GM12878 (cell line): ENCODE measurements around the gene HEATR1. TPM values are rescaled to one million over a fixed set of nuclear protein-coding genes. Genes with fewer than 3 reads are reported as not detected.

Source experiments
- IRF4 ChIP-seq: IDR thresholded peaks from 2 replicates; pipeline ENCODE4 v1.6.1; 2011; ENCODE audit warnings: low read depth, low read length
- POU2F2 ChIP-seq: IDR thresholded peaks from 3 replicates; pipeline ENCODE4 v1.6.1; 2011; ENCODE audit warnings: low read depth, mild to moderate bottlenecking, low read length, borderline replicate concordance
- TBL1XR1 ChIP-seq: IDR thresholded peaks from 2 replicates; pipeline ENCODE4 v1.6.1; 2012; ENCODE audit warnings: low read depth, low read length, improper control_type of control experiment
- WRNIP1 ChIP-seq: IDR thresholded peaks from 2 replicates; pipeline ENCODE4 v1.6.1; 2011; ENCODE audit warnings: low read depth, low read length, improper control_type of control experiment, borderline replicate concordance
- YY1 ChIP-seq: IDR thresholded peaks from 2 replicates; pipeline ENCODE4 v1.6.1; 2011; ENCODE audit warnings: low read depth, mild to moderate bottlenecking, low read length
- ZNF592 ChIP-seq: fragments of 450-650 bp; IDR thresholded peaks from 2 replicates; pipeline ENCODE4 v1.6.1; 2017; ENCODE audit warnings: mild to moderate bottlenecking, moderate library complexity
- ZNF622 ChIP-seq: fragments of 450-650 bp; IDR thresholded peaks from 2 replicates; pipeline ENCODE4 v1.6.1; 2017; ENCODE audit warnings: mild to moderate bottlenecking, inconsistent platforms
- polyA plus RNA-seq, 11 experiments: library from polyadenylated mRNA; depleted of rRNA in 4 of 11; unstranded in 6 of 11; stranded (reverse) in 5 of 11; fragments of >200 nt; fragmentation: Nextera tagmentation in 4 of 11; fragmentation: Illumina TruSeq in 1 of 11; extraction: Ambion mirVana in 4 of 11; extraction: Trizol in 1 of 11; gene quantifications; 1 replicate in 1 of 11; 2 replicates in 10 of 11; pipeline versions ENCODE4 v1.2.1 to v1.2.3, GENCODE V29; 2011 to 2016; ENCODE audit warnings: inconsistent platforms in 2 of 11, missing spikeins in 2 of 11, low read depth in 1 of 11
- total RNA-seq, 4 experiments: library from RNA; depleted of rRNA in 3 of 4; stranded (reverse); fragments of >200 nt in 3 of 4; fragmentation: Illumina TruSeq in 1 of 4; extraction: Trizol in 1 of 4; gene quantifications; 2 replicates each; pipeline versions ENCODE4 v1.2.1 to v1.2.3, GENCODE V29; 2013 to 2021

HEATR1 gene
- total and polyA plus RNA-seq, 10 of the 15 experiments (the other 5 are each of a cell fraction or from before 2014, with no cell fraction given), result 8.6 to 72.3 (median 41.9) TPM

GRCh38 chr1:236603991-236604904 is at the start of gene HEATR1 (continued):
- TF ChIP-seq ZNF592 (no peak), YY1 (0 out of 2 replicates have a peak, but pooled peaks have one; percentile 29), IRF4 (peak; percentile 59), TBL1XR1 (0 out of 2 replicates have a peak, but pooled peaks have one; percentile 18), ZNF622 (no peak), POU2F2 (peak; percentile 74; the same call in 1 of the 3 replicates), WRNIP1 (no peak)
- TF ChIP-seq, all 136 proteins: peak for 56
